HepG2 (cell line): ENCODE data around the gene FHIP2A. TPM values are rescaled to one million over a fixed set of nuclear protein-coding genes. Genes with fewer than 3 reads are reported as not detected.

Experiments
- BORCS8-MEF2B ChIP-seq: sonication (generic); formaldehyde crosslinking; IDR thresholded peaks from 2 replicates; pipeline ENCODE4 v1.8.0; 2022; ENCODE audit warnings: mild to moderate bottlenecking, missing genetic modification reagents
- FOXP1 ChIP-seq, 2 experiments: fragments of 450-650 bp in 1 of 2; IDR thresholded peaks; 2 replicates each; pipeline ENCODE4 v1.6.1; 2017 to 2018; ENCODE audit warnings: antibody characterized with exemption in 1 of 2
- FUBP1 ChIP-seq: sonication (generic); formaldehyde crosslinking; IDR thresholded peaks from 2 replicates; pipeline ENCODE4 v1.5.1; 2020; ENCODE audit warnings: missing genetic modification reagents, mild to moderate bottlenecking, borderline replicate concordance
- GLI4 ChIP-seq: sonication (generic); formaldehyde crosslinking; IDR thresholded peaks from 2 replicates; pipeline ENCODE4 v1.5.1; 2020; ENCODE audit warnings: missing genetic modification reagents, mild to moderate bottlenecking, moderate library complexity, borderline replicate concordance
- GTF2F1 ChIP-seq: fragments of 150-350 bp; IDR thresholded peaks from 2 replicates; pipeline ENCODE4 v1.6.1; 2014; ENCODE audit warnings: low read length
- HMGA1 ChIP-seq: sonication (generic); formaldehyde crosslinking; conservative IDR thresholded peaks from 2 replicates; pipeline ENCODE4 v1.4.0; 2020; ENCODE audit warnings: missing genetic modification reagents
- HMGXB4 ChIP-seq, 2 experiments: sonication (generic) in 1 of 2; formaldehyde crosslinking in 1 of 2; IDR thresholded peaks; 2 replicates each; pipeline versions ENCODE4 v1.4.0 to v1.6.1; 2018 to 2020; ENCODE audit warnings: missing genetic modification reagents in 2 of 2, borderline replicate concordance in 1 of 2, low read depth in 1 of 2, mild to moderate bottlenecking in 1 of 2, missing biosample characterization in 1 of 2
- KDM1A ChIP-seq: IDR thresholded peaks from 2 replicates; pipeline ENCODE4 v1.6.1; 2016; ENCODE audit warnings: missing compliant biosample characterization
- NR2F2 ChIP-seq: IDR thresholded peaks from 2 replicates; pipeline ENCODE4 v1.6.1; 2012; ENCODE audit warnings: low read depth, inconsistent platforms, borderline replicate concordance
- SOX13 ChIP-seq, 3 experiments: fragments of 450-650 bp in 1 of 3; sonication (generic) in 1 of 3; formaldehyde crosslinking in 1 of 3; IDR thresholded peaks in 2 of 3; conservative IDR thresholded peaks in 1 of 3; 2 replicates each; pipeline versions ENCODE4 v1.5.0 to v1.6.1; 2016 to 2020; ENCODE audit warnings: antibody characterized with exemption in 1 of 3, mild to moderate bottlenecking in 1 of 3, missing compliant biosample characterization in 1 of 3, missing genetic modification reagents in 1 of 3, moderate library complexity in 1 of 3
- SUZ12 ChIP-seq: fragments of 150-350 bp; IDR thresholded peaks from 2 replicates; pipeline ENCODE4 v1.6.1; 2014; ENCODE audit warnings: low read depth, low read length
- YY1 ChIP-seq: IDR thresholded peaks from 2 replicates; pipeline ENCODE4 v1.6.1; 2011; ENCODE audit warnings: low read length, low read depth, moderate library complexity, mild to moderate bottlenecking; ENCODE audit not compliant: insufficient read depth, insufficient replicate concordance
- ZC3H13 ChIP-seq: sonication (generic); formaldehyde crosslinking; IDR thresholded peaks from 2 replicates; pipeline ENCODE4 v1.8.1; 2023; ENCODE audit warnings: mild to moderate bottlenecking, missing genetic modification reagents, moderate library complexity
- ZKSCAN5 ChIP-seq: sonication (generic); formaldehyde crosslinking; IDR thresholded peaks from 2 replicates; pipeline ENCODE4 v1.5.1; 2020; ENCODE audit warnings: mild to moderate bottlenecking, missing genetic modification reagents
- ZNF180 ChIP-seq: sonication (generic); formaldehyde crosslinking; IDR thresholded peaks from 2 replicates; pipeline ENCODE4 v1.4.0; 2020; ENCODE audit warnings: low read depth, missing genetic modification reagents, borderline replicate concordance
- ZNF326 ChIP-seq: sonication (generic); formaldehyde crosslinking; IDR thresholded peaks from 2 replicates; pipeline ENCODE4 v1.4.0; 2020; ENCODE audit warnings: missing genetic modification reagents, borderline replicate concordance
- ZNF572 ChIP-seq: sonication (generic); formaldehyde crosslinking; IDR thresholded peaks from 2 replicates; pipeline ENCODE4 v1.5.1; 2020; ENCODE audit warnings: mild to moderate bottlenecking, missing genetic modification reagents
- ZNF639 ChIP-seq: conservative IDR thresholded peaks from 2 replicates; pipeline ENCODE4 v1.6.1; 2018; ENCODE audit warnings: missing genetic modification reagents
- ZNF740 ChIP-seq: sonication (generic); formaldehyde crosslinking; IDR thresholded peaks from 2 replicates; pipeline ENCODE4 v1.4.0; 2020; ENCODE audit warnings: missing genetic modification reagents
- ZNF770 ChIP-seq: sonication (generic); formaldehyde crosslinking; IDR thresholded peaks from 2 replicates; pipeline ENCODE4 v1.5.0; 2020; ENCODE audit warnings: mild to moderate bottlenecking, missing genetic modification reagents
- ZNF790 ChIP-seq: sonication (generic); formaldehyde crosslinking; IDR thresholded peaks from 2 replicates; pipeline ENCODE4 v1.8.0; 2022; ENCODE audit warnings: missing genetic modification reagents, mild to moderate bottlenecking, borderline replicate concordance
- ZNF891 ChIP-seq: sonication (generic); formaldehyde crosslinking; IDR thresholded peaks from 2 replicates; pipeline ENCODE4 v1.5.0; 2020; ENCODE audit warnings: mild to moderate bottlenecking, missing genetic modification reagents
- polyA plus RNA-seq, 8 experiments: library from polyadenylated mRNA; depleted of rRNA in 3 of 8; stranded (reverse) in 7 of 8; unstranded in 1 of 8; fragments of >200 nt; fragmentation: Illumina TruSeq in 4 of 8; extraction: Trizol in 4 of 8; gene quantifications; 2 replicates each; pipeline versions ENCODE4 v1.2.1 to v1.2.3, GENCODE V29; 2011 to 2016; ENCODE audit warnings: low read depth in 4 of 8, missing spikeins in 1 of 8, mixed read lengths in 1 of 8; ENCODE audit not compliant: insufficient read depth in 1 of 8
- total RNA-seq, 5 experiments: library from RNA; depleted of rRNA; stranded (reverse); fragments of >200 nt; fragmentation: Illumina TruSeq; extraction: Trizol; gene quantifications; 2 replicates each; pipeline ENCODE4 v1.2.3, GENCODE V29; 2016; ENCODE audit warnings: low read depth in 1 of 5

The FHIP2A gene
- total and polyA plus RNA-seq, 2 of the 13 experiments (the other 11 are each of a cell fraction or from before 2014, with no cell fraction given): 6.5 to 8.3 TPM

- TF ChIP-seq NR2F2 (no peak), ZNF639 (no peak), GLI4 (no peak), GTF2F1 (no peak), YY1 (no peak), ZNF790 (CRISPR knock-in tag) (no peak), ZNF891 (no peak; the same call in 1 of the 2 replicates), FUBP1 (CRISPR knock-in tag) (no peak), HMGXB4 (CRISPR knock-in tag; IDR thresholded peaks at IDR 0.05; ENCODE audit: borderline replicate concordance in 1 of 2, low read depth in 1 of 2) (peak; percentile 18 to 83), ZNF326 (CRISPR knock-in tag) (no peak), ZNF770 (no peak), ZNF572 (CRISPR knock-in tag) (no peak), BORCS8-MEF2B (no peak), SOX13 (IDR thresholded peaks at IDR 0.05) (no peak), SOX13 (CRISPR knock-in tag; conservative IDR thresholded peaks at IDR 0.05 in 1 of 2, IDR thresholded peaks at IDR 0.05 in 1 of 2) (no peak), SUZ12 (no peak), ZNF740 (CRISPR knock-in tag) (no peak), ZC3H13 (no peak), HMGA1 (CRISPR knock-in tag) (no peak), KDM1A (CRISPR knock-in tag) (no peak), ZNF180 (CRISPR knock-in tag) (no peak), FOXP1 (IDR thresholded peaks at IDR 0.05) (no peak), FOXP1 (CRISPR knock-in tag; IDR thresholded peaks at IDR 0.05) (no peak), ZKSCAN5 (CRISPR knock-in tag) (no peak)
Measured at GRCh38 chr10:114821915-114822443, 399 bp downstream of the FHIP2A start (continued).
